ENCODE measurements around the gene SPG7. TPM values are rescaled to one million over a fixed set of nuclear protein-coding genes. Genes with fewer than 3 reads are reported as not detected.

Gene SPG7
- total RNA-seq, 4 donors from 2014 or later: 83.3 to 152 (median 105) TPM

DNA sequence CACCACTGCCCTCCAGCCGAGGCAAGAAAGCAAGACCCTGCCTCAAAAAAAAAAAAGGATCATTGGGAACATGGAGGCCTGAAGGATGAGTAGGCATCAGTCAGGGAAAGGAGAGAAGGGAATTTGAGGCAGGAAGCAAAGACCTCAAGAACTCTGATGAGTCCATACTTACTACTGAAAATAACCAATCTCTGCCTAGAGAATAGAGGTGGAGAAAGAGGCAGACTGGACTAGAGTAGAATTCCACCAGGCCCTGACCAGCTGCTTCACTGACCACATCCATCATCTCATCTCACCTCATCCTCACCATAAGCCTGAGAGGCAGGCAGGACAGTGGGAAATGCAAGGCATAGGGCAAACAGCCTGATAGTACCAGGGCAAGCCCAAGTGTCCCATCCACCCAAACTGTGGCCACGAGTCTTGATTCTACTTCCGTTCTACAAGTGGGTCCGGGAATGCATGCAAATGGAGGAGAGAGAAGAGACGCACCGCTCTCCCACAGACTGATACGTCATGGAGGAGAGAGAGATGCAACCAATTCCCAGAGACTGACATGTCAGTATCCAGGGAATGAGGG lies 35.0 kb upstream of the SPG7 start:
- TF ChIP-seq, protein P1, sequence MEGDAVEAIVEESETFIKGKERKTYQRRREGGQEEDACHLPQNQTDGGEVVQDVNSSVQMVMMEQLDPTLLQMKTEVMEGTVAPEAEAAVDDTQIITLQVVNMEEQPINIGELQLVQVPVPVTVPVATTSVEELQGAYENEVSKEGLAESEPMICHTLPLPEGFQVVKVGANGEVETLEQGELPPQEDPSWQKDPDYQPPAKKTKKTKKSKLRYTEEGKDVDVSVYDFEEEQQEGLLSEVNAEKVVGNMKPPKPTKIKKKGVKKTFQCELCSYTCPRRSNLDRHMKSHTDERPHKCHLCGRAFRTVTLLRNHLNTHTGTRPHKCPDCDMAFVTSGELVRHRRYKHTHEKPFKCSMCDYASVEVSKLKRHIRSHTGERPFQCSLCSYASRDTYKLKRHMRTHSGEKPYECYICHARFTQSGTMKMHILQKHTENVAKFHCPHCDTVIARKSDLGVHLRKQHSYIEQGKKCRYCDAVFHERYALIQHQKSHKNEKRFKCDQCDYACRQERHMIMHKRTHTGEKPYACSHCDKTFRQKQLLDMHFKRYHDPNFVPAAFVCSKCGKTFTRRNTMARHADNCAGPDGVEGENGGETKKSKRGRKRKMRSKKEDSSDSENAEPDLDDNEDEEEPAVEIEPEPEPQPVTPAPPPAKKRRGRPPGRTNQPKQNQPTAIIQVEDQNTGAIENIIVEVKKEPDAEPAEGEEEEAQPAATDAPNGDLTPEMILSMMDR (IDR thresholded peaks at IDR 0.05; ENCODE audit: low read depth): no peak

DNA sequence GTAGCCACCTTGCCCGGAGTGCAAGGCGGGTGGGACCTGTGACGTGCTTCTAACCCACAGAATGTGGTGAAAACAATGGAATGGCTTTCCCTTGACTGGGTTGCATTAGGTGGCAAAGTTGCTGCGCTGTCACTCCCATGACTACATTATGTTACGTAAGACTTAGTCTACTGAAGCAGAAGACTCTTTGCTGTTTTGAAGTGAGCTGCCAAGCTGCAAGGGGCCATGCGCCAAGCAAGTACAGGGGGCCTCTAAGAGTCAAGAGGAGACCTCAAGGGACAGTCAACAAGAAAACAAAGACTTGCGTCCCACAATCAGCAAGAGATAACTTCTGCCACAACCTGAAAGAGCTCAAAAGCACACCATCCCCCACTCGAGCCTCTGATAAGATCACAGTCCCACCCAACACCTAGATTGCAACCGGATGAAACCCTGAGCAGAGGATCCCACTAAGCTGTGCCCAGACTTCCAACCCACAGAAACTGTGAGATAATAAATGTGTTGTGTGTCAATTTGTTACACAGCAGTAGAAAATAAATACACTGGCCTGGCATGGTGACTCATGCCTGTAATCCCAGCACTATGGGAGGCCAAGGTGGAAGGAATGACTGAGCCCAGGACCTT lies 34.3 kb upstream of the SPG7 start:
- TF ChIP-seq, protein P1 (IDR thresholded peaks at IDR 0.05; ENCODE audit: low read depth): no peak

DNA sequence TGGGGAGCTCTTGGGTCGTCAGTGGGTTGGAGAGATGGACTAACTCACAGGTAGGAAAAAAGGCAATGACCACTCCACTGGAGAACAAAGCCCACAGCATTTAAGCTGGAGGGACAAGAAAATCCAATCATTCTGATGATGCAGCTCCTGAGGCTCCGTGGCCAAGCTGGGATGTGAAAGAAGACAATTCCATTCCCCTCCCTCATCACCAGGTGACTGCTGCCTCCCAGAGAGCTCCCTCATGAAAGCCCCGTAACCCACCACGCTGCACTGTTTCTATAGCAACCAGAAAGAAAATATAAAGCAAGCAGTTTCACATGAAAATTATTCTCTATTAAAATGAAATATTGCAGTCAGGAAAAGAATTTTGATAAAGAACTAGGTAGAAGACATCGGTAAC lies 33.1 kb upstream of the SPG7 start:
- TF ChIP-seq, protein P1 (IDR thresholded peaks at IDR 0.05; ENCODE audit: low read depth): no peak

DNA sequence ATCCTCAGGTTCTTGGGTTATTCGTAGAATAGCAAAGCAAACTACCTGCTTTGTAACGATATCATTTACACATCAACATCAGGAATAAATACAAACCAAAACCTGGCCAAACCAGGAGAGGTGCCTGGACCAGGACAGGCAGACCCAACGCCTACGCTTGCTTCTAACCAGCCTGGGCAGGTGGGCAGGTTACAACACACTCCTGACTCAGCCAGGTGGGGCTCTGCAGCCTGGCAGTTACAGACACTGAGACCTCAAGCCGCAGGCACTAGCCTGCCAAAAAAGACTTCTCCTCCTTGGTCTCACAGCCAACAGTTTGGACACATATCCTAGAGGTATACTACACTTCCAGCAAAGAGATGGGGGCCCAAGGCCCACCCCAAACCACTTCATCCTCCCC lies 31.8 kb upstream of the SPG7 start:
- TF ChIP-seq, protein P1 (IDR thresholded peaks at IDR 0.05; ENCODE audit: low read depth): no peak

DNA sequence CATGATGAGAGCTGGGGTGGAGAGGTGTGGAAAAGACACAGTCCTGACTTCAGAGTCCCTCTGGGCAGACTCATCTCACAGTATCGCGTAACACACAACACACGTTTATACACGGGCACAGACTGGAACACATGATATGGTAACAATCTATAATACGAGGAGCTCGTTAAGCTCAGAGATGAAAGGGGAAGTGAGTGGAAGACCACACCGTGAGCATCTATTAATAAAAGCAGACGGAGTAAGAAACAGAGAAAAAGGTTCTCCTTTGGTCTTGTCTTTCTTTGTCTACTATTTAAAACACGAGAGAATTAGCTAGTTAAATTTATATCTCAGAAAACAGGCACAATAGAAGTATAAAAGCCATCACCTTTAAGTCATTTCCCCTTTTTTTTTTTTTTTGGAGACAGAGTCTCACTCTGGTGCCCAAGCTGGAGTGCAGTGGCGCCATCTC lies 31.4 kb upstream of the SPG7 start:
- TF ChIP-seq, protein P1 (IDR thresholded peaks at IDR 0.05; ENCODE audit: low read depth): no peak

DNA sequence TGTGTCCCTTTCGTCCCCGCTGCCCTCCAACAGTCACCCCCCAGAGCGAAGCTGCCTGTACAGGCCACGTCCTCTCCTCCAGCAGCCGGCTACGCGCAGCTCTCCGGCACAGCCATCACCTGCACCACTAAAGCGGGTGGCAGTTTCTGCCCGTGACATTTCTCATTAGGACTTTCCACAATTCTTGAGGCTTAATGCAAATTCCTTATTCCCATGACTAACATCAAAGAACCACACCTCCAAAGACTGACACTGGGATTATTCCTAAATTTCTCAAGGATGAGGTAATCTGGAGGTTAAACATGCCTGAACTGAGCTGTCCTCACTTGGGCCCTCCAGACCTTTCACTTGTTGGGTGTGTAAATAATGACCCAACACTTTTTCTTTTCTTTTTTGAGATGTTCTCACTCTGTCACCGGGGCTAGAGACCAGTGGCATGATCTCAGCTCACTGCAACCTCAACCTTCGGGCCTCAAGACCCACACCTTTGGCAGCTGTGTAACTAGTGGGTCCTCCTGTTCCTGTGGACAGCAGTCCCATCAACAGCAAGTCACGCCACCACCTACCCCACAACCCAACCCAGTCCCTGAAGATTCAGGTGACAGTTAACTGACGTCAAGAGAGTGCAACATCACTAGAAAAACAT lies 29.5 kb upstream of the SPG7 start:
- TF ChIP-seq, protein P1 (IDR thresholded peaks at IDR 0.05; ENCODE audit: low read depth): no peak

DNA sequence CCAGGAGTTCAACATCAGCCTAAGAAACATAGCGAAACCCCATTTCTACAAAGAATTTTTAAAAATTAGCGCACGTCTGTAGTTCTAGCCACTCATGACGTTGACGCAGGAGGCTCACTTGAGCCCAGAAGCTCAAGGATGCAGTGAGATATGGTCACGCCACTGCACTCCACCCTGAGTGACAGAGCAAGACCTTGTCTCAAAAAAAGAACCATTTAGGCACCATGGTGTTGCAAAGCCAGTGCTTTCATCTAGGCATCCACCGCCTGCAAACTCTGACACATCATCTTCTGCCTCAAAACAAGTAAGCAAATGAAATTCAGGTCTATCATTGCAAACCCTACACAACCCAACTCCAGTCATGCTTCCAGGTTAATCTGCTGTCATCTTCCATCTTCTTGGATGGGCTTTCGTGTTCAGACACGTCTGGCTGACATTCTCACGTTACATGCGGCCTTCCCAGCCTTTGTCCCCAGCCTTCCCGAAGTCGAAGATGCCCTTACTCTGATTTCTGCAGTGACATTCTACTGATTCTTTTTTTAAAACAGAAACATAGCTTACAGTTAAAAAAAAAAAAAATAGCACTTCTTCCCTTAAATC lies 26.7 kb upstream of the SPG7 start:
- TF ChIP-seq, protein P1 (IDR thresholded peaks at IDR 0.05; ENCODE audit: low read depth): no peak

Data from subcutaneous adipose tissue (tissue), 4 donors.